ENCODE measurements around the gene PHRF1. TPM values are rescaled to one million over a fixed set of nuclear protein-coding genes. Genes with fewer than 3 reads are reported as not detected.

The PHRF1 gene
- total and polyA plus RNA-seq, 4 donors = 2.4 to 25.2 (median 18.8) TPM

- WGBS = 97% methylated on average over 19 of the region's 19 CpGs
- Histone ChIP-seq H3K36me3 (ENCODE audit: control insufficient read depth in 4 of 4, insufficient read depth in 3 of 4, low read depth in 1 of 4, low read length in 3 of 4) (peaks cover 0 to 8% (median 2%) of the 10 kb centered on the region in 4 donors), H3K9ac (ENCODE audit: low read depth in 1 of 2, low read length in 2 of 2) (no peak overlapping the region), H3K27me3 (ENCODE audit: control insufficient read depth in 4 of 4, insufficient read depth in 4 of 4, low read length in 3 of 4) (no peaks in the 10 kb centered on the region), H3K4me3 (ENCODE audit: low read depth in 1 of 3, low read length in 3 of 3) (no peak overlapping the region), H3K27ac (ENCODE audit: low read depth in 1 of 2, low read length in 2 of 2) (no peak overlapping the region), H3K4me1 (ENCODE audit: control insufficient read depth in 4 of 4, insufficient read depth in 4 of 4, low read length in 3 of 4) (peaks cover 3 to 18% (median 6%) of the 10 kb centered on the region in 4 donors), H3K9me3 (ENCODE audit: control insufficient read depth in 4 of 4, low read length in 3 of 4) (no peaks in the 10 kb centered on the region)
- TF ChIP-seq TAF1 (conservative IDR thresholded peaks at IDR 0.05) (no peak), RXRA (IDR thresholded peaks at IDR 0.05) (no peak), YY1 (IDR thresholded peaks at IDR 0.05) (no peak), HNF4A (conservative IDR thresholded peaks at IDR 0.05) (no peak), ZBTB33 (IDR thresholded peaks at IDR 0.05) (no peak), RAD21 (IDR thresholded peaks at IDR 0.05) (no peak), REST (IDR thresholded peaks at IDR 0.05) (no peak), SP1 (IDR thresholded peaks at IDR 0.05) (no peak), MAX (IDR thresholded peaks at IDR 0.05) (no peak), NR2F2 (IDR thresholded peaks at IDR 0.05) (no peak), CTCF (IDR thresholded peaks at IDR 0.05; ENCODE audit: low read depth, low read length, missing input control) (no peak), FOXA2 (IDR thresholded peaks at IDR 0.05) (no peak), JUND (IDR thresholded peaks at IDR 0.05) (no peak), GABPA (IDR thresholded peaks at IDR 0.05 in 1 of 2, conservative IDR thresholded peaks at IDR 0.05 in 1 of 2) (no peak), EGR1 (IDR thresholded peaks at IDR 0.05; ENCODE audit: low read depth in 2 of 2) (no peak), ATF3 (IDR thresholded peaks at IDR 0.05) (no peak), FOXA1 (IDR thresholded peaks at IDR 0.05) (no peak)
- DNase-seq (ENCODE audit: low spot score) = no peak
Measured at GRCh38 chr11:641806-642370, 65.6 kb downstream of the PHRF1 start.
